ENCODE measurements around the gene APMAP.
"Not testable (repeated sequence)": the region's sequence is repeated elsewhere in the genome, so short reads cannot be mapped to it uniquely, and the experiment has no call there.

The APMAP gene

GRCh38 chr20:24929867-24930723 lies 62.5 kb downstream of the APMAP start:
- DNase-seq, result not testable (repeated sequence)

GRCh38 chr20:24929259-24929658 lies 63.3 kb downstream of the APMAP start:
- not testable (repeated sequence) for DNase-seq

GRCh38 chr20:24920706-24921105 lies 71.8 kb downstream of the APMAP start:
- not testable (repeated sequence) for DNase-seq

DNA sequence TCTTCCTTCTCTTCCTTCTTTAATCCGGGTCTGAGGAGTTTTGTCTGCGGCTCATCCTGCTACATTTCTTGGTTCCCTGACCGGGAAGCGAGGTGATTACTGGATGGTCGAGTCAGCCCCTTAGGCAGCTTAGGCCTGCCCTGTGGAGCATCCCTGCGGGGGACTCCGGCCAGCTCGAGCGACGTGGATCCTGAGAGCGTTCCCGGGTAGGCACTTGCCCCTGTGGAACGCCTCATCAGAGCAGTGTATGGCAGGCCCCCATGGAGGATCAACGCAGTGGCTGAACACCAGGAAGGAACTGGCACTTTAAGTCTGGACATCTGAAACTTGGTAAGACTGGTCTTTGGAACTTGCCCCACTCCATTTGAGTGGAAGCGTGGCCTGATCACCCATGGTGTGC lies 72.9 kb downstream of the APMAP start:
- not testable (repeated sequence) for DNase-seq

DNA sequence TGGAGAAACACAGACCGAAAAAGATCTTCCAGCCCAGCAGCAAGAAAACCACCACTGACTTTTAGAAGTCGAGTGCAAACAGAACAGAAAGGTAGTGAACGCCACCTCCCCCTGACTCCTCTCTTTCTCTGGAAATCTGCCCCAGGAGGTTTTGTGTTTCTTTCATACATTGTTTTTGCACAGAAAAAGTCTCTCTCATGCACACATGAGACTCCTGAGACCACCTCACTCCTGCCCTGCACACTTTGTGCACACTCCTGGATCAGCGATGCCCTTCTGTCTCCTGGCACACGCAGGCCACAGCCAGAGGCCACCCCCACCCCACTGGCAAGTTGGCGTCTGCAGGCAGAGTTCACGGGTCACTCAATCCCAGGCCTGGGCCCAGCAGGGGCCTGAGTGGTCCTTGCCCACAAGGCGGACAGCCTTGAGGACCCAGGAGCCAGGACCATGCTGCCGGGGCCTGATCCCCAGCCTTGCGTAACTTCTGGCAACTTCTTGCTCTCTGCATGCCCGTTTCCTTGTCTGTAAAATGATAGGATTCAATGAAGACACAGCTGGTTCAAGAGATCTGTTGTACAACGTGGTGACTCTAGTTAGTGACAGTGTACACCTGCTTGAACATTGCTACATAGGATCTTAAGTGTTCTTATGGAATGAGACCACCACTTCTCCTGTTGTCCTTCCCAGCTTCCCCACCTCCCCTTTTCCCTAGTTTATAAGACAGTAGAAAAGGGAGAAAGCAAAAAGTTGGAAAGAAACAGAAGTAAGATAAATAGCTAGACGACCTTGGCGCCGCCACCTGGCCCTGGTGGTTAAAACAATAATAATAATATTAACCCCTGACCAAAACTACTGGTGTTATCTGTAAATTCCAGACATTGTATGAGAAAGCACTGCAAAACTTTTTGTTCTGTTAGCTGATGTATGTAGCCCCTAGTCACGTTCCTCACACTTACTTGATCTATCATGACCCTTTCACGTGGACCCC lies 73.7 kb downstream of the APMAP start:
- no peak for DNase-seq

- DNase-seq, result peak; percentile 23
Observed at GRCh38 chr20:24917797-24918578, 74.6 kb downstream of the APMAP start.

GRCh38 chr20:24917056-24917455 lies 75.5 kb downstream of the APMAP start:
- DNase-seq, result no peak

GRCh38 chr20:24916412-24916811 lies 76.1 kb downstream of the APMAP start:
- no peak for DNase-seq

- DNase-seq, result no peak
Observed at GRCh38 chr20:24915892-24916291, 76.7 kb downstream of the APMAP start.

- no peak for DNase-seq
Observed at GRCh38 chr20:24915440-24915839, 77.1 kb downstream of the APMAP start.

- DNase-seq, result no peak
Observed at GRCh38 chr20:24914388-24915241, 77.9 kb downstream of the APMAP start.

GRCh38 chr20:24913076-24913628 lies 79.4 kb downstream of the APMAP start:
- no peak for DNase-seq
